H4 (cell line): ENCODE measurements around the gene ZNF284. TPM values are rescaled to one million over a fixed set of nuclear protein-coding genes. Genes with fewer than 3 reads are reported as not detected.
"Not testable (repeated sequence)": the region's sequence is repeated elsewhere in the genome, so short reads cannot be mapped to it uniquely, and the experiment has no call there.

ENCODE experiments used
- DNase-seq: peaks from one replicate; pipeline ENCODE4 v3.0.0-alpha.2; 2015; ENCODE audit warnings: low spot score
- total RNA-seq: library from RNA; depleted of rRNA; stranded (reverse); fragments of >200 nt; shearing (Covaris generic); gene quantifications from 2 replicates; pipeline ENCODE4 v1.2.3, GENCODE V29; 2014; rRNA removed

Gene ZNF284
- total RNA-seq, 1 experiment from 2014 or later, result 1.8 TPM

DNA sequence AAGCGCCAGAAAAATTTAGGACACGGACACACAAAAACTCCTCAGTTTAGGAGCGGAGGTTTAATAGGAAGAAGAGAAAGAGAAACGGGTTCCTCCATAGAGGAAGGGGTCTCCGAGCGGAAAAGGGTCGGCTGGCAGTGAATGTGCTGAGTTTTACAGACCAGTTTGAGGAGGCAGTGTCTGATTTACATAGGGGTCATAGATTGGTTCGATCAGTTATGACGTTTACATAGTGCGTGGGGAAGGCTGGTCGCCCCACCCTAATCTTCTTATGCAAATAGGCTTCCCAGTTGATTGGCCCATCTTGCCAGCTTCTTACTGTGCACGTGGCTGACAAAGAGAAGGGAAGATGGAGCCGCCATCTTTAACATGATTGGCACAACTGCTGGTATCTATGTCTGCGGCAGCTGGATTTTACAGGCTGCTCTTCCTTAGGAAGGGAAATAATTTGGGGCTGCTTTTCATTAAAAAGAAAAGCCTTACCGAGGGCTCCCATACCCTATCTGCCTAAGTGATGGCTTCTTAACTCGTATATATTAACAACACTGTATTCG is 40.0 kb downstream of the ZNF284 start:
- peak; percentile 32 for DNase-seq

GRCh38 chr19:44112802-44113137 is 40.8 kb downstream of the ZNF284 start:
- DNase-seq, result no peak

DNA sequence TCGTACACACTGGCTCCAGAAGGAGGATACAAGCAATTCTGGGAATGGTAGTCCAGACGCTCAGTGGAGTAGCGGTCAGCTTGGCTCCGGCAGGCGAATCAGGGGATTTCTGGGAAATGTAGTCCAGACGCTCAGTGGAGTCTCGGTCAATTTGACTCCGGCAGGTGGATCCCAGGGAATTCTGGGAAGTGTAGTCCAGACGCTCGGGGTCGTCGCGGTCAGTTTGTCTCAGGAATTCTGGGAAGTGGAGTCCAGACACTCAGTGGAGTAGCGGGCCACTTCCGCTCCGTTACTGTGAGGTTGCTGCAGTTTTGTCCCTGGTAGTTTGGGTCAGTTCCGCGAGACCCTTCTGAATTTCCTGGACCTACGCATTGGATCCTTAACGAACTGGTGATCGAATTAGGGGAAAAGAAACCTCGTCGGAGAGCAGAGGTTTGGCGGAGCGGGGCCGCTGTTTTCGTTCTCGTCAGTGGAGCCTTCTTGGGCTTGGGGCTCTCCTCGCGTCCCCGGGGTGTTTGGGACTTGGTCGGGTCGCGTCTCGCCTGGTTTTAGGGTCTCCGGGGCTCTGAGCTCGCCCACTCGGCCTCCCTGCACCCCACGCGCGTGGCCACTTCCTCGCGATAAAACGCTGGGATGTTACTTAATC is 41.3 kb downstream of the ZNF284 start, which contains the start of gene ZNF225:
TSS of gene ZNF225 (plus strand) at position 262 of the 646 bp plus-strand sequence. CDS start 2,429 bp downstream, outside the sequence.
- peak; percentile 93 for DNase-seq

- no peak for DNase-seq
Measured at GRCh38 chr19:44113784-44114390, 41.9 kb downstream of the ZNF284 start.

GRCh38 chr19:44121162-44121561 is 49.2 kb downstream of the ZNF284 start:
- not testable (repeated sequence) for DNase-seq

DNA sequence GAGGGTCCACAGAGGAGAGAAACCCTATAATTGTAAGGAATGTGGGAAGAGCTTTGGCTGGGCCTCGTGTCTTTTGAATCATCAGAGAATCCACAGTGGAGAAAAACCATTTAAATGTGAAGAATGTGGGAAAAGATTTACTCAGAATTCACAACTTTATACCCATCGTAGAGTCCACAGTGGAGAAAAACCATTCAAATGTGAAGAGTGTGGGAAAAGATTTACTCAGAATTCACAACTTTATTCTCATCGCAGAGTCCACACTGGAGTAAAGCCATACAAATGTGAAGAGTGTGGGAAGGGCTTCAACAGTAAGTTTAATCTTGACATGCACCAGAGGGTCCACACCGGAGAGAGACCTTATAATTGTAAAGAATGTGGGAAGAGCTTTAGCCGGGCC is 60.0 kb downstream of the ZNF284 start:
- no peak for DNase-seq

Other genes starting within 250 kb of the ZNF284 start
- 6.7 and 10.6 TPM in 2 replicates for gene ZNF283, start 244.8 kb upstream of the ZNF284 start, total RNA-seq
- 0.12 and 0.19 TPM in 2 replicates for gene ZNF404, start 188.2 kb upstream of the ZNF284 start, total RNA-seq
- 7.4 and 10.1 TPM in 2 replicates for gene ZNF45, start 136.9 kb upstream of the ZNF284 start, total RNA-seq
- 1.1 and 1.8 TPM in 2 replicates for gene ZNF221, start 120.9 kb upstream of the ZNF284 start, total RNA-seq
- 2.4 and 3.4 TPM in 2 replicates for gene ZNF155, start 88.0 kb upstream of the ZNF284 start, total RNA-seq
- gene ZNF230, start 69.2 kb upstream of the ZNF284 start, total RNA-seq, result 2.0 and 7.8 TPM in 2 replicates
- gene ZNF222, start 46.8 kb upstream of the ZNF284 start, total RNA-seq, result 3.9 and 6.2 TPM in 2 replicates
- gene ZNF223, start 20.1 kb upstream of the ZNF284 start, total RNA-seq, result 4.2 TPM in 2 replicates
- gene ZNF224, start 22.2 kb downstream of the ZNF284 start, total RNA-seq, result 4.7 and 6.0 TPM in 2 replicates
- gene ZNF225, start 41.2 kb downstream of the ZNF284 start, total RNA-seq, result 1.7 and 1.8 TPM in 2 replicates
- 2.7 and 4.2 TPM in 2 replicates for gene ZNF234, start 69.4 kb downstream of the ZNF284 start, total RNA-seq
- 23.0 and 27.9 TPM in 2 replicates for gene ZNF226, start 92.9 kb downstream of the ZNF284 start, total RNA-seq
- 7.5 and 17.9 TPM in 2 replicates for gene ZNF227, start 140.4 kb downstream of the ZNF284 start, total RNA-seq
- 0.04 and 0.70 TPM in 2 replicates for gene ZNF233, start 187.7 kb downstream of the ZNF284 start, total RNA-seq
- gene ZNF235, start 232.9 kb downstream of the ZNF284 start, total RNA-seq, result 1.8 and 3.0 TPM in 2 replicates